ENCODE data around the gene SLC38A6. TPM values are rescaled to one million over a fixed set of nuclear protein-coding genes. Genes with fewer than 3 reads are reported as not detected.
"Not testable (repeated sequence)": the region's sequence is repeated elsewhere in the genome, so short reads cannot be mapped to it uniquely, and the experiment has no call there.

SLC38A6 gene
- total and polyA plus RNA-seq, 7 donors = 1.5 to 11.9 (median 4.9) TPM

GRCh38 chr14:61090432-61091216 lies 109.6 kb downstream of the SLC38A6 start:
- no peak for TF ChIP-seq CTCF (IDR thresholded peaks at IDR 0.05)
- ATAC-seq (peak in 2 of 4 donors; percentile 16 to 64), DNase-seq (no peak)
- H3K27ac ChIP-seq = no peak overlapping the region
- 75 to 86% (median 81%) methylated on average over 7 of the region's 7 CpGs for WGBS, 3 donors
- peaks cover 0 to under 1% of the 10 kb centered on the region in 2 donors for H3K36me3 ChIP-seq (ENCODE audit: insufficient read depth in 1 of 2, low read depth in 1 of 2)
- no peak overlapping the region for H3K4me3 ChIP-seq
- intact Hi-C loops (cut with DNase I) = no loop called here
- H3K4me1 ChIP-seq = peaks cover 4% of the 10 kb centered on the region
- H3K9me3 ChIP-seq = no peaks in the 10 kb centered on the region
- H3K27me3 ChIP-seq (ENCODE audit: insufficient read depth in 3 of 3, low read length in 2 of 3) = no peaks in the 10 kb centered on the region

GRCh38 chr14:61091657-61092273 lies 110.7 kb downstream of the SLC38A6 start:
- WGBS, 3 donors = 37 to 81% (median 59%) methylated on average over 2 of the region's 2 CpGs
- ATAC-seq (peak in 3 of 4 donors; percentile 25 to 79 (median 42)), DNase-seq (peak in 1 of 2 donors; percentile 62)
- Histone ChIP-seq H3K9me3 (no peaks in the 10 kb centered on the region), H3K4me3 (no peak overlapping the region), H3K4me1 (peaks cover 4% of the 10 kb centered on the region), H3K36me3 (ENCODE audit: insufficient read depth in 1 of 2, low read depth in 1 of 2) (no peaks in the 10 kb centered on the region), H3K27ac (peak overlapping the region; percentile 16), H3K27me3 (ENCODE audit: insufficient read depth in 3 of 3, low read length in 2 of 3) (no peaks in the 10 kb centered on the region)
- intact Hi-C loops (cut with DNase I) = no loop called here
- no peak for TF ChIP-seq CTCF (IDR thresholded peaks at IDR 0.05)

- H3K27me3 ChIP-seq (ENCODE audit: insufficient read depth in 3 of 3, low read length in 2 of 3); intact Hi-C loops (cut with DNase I); H3K9me3 ChIP-seq; DNase-seq; H3K36me3 ChIP-seq (ENCODE audit: insufficient read depth in 1 of 2, low read depth in 1 of 2); H3K27ac ChIP-seq; ATAC-seq; H3K4me3 ChIP-seq: not testable (repeated sequence)
- peaks cover 21% of the 10 kb centered on the region for H3K4me1 ChIP-seq
- 90 to 97% (median 96%) methylated on average over 14 to 15 of the region's 15 CpGs for WGBS, 3 donors
Measured at GRCh38 chr14:61098096-61098495, 117.1 kb downstream of the SLC38A6 start.

- H3K4me1 ChIP-seq = peaks cover 27% of the 10 kb centered on the region
- intact Hi-C loops (cut with DNase I) = no loop called here
- H3K27ac ChIP-seq = no peak overlapping the region
- TF ChIP-seq CTCF (IDR thresholded peaks at IDR 0.05) = no peak
- H3K4me3 ChIP-seq = no peak overlapping the region
- ATAC-seq = no peak
- no peaks in the 10 kb centered on the region for H3K9me3 ChIP-seq
- no peak for DNase-seq
- no peaks in the 10 kb centered on the region for H3K36me3 ChIP-seq (ENCODE audit: insufficient read depth in 1 of 2, low read depth in 1 of 2)
- no peaks in the 10 kb centered on the region for H3K27me3 ChIP-seq (ENCODE audit: insufficient read depth in 3 of 3, low read length in 2 of 3)
Measured at GRCh38 chr14:61098721-61099120, 117.7 kb downstream of the SLC38A6 start.

GRCh38 chr14:61099216-61099835 lies 118.3 kb downstream of the SLC38A6 start:
- Histone ChIP-seq H3K27ac (no peak overlapping the region), H3K27me3 (ENCODE audit: insufficient read depth in 3 of 3, low read length in 2 of 3) (no peaks in the 10 kb centered on the region), H3K4me3 (no peak overlapping the region), H3K9me3 (no peaks in the 10 kb centered on the region), H3K36me3 (ENCODE audit: insufficient read depth in 1 of 2, low read depth in 1 of 2) (no peaks in the 10 kb centered on the region), H3K4me1 (peaks cover 33% of the 10 kb centered on the region)
- intact Hi-C loops (cut with DNase I) = no loop called here
- ATAC-seq (no peak), DNase-seq (no peak)
- WGBS, 3 donors = 59 to 72% (median 65%) methylated on average over 4 of the region's 4 CpGs
- TF ChIP-seq CTCF (IDR thresholded peaks at IDR 0.05) = no peak
